OCI-LY3 (cell line): Measurements from ENCODE around the gene EFNA4.

Source experiments
- H2AFZ ChIP-seq: fragments of 200-600, 300-600 bp; shearing (Covaris generic); 2 replicates; pipeline ENCODE4 v1.6.0; 2014; ENCODE audit warnings: antibody characterized with exemption, low read depth, low read length
- H3K27ac ChIP-seq: fragments of 200-600, 300-600 bp; sonication (generic); 2 replicates; pipeline ENCODE4 v1.5.1; 2014; ENCODE audit warnings: mild to moderate bottlenecking, low read length, moderate library complexity, mixed read lengths
- H3K27me3 ChIP-seq: fragments of 200-600, 300-600 bp; sonication (generic); 2 replicates; pipeline ENCODE4 v1.6.1; 2014; ENCODE audit warnings: low read depth, low read length, mixed read lengths
- H3K36me3 ChIP-seq: fragments of 200-600, 300-600 bp; sonication (generic); replicated peaks from 2 replicates; pipeline ENCODE3; 2014; ENCODE audit warnings: low read depth, low read length, mixed read lengths
- H3K4me1 ChIP-seq: fragments of 300-600, 200-600 bp; sonication (generic); 2 replicates; pipeline ENCODE4 v1.6.1; 2014; ENCODE audit warnings: low read length, mixed read lengths
- H3K4me2 ChIP-seq: fragments of 200-600, 300-600 bp; sonication (generic); 2 replicates; pipeline ENCODE4 v1.6.1; 2014; ENCODE audit warnings: low read length, mixed read lengths
- H3K4me3 ChIP-seq: fragments of 300-600, 200-600 bp; sonication (generic); 2 replicates; pipeline ENCODE4 v1.5.1; 2014; ENCODE audit warnings: antibody characterized with exemption, mild to moderate bottlenecking, low read length, moderate library complexity
- H3K79me2 ChIP-seq: fragments of 300-600, 200-600 bp; shearing (Covaris generic); 2 replicates; pipeline ENCODE4 v1.6.1; 2014; ENCODE audit warnings: mild to moderate bottlenecking, low read length, mixed read lengths
- H3K9ac ChIP-seq: fragments of 300-600, 200-600 bp; shearing (Covaris generic); 2 replicates; pipeline ENCODE4 v1.6.0; 2014; ENCODE audit warnings: mild to moderate bottlenecking, low read length, moderate library complexity
- H3K9me3 ChIP-seq: fragments of 200-600, 300-600 bp; shearing (Covaris generic); 2 replicates; pipeline ENCODE4 v1.6.1; 2014; ENCODE audit warnings: low read length, mixed read lengths; ENCODE audit not compliant: insufficient read depth
- H4K20me1 ChIP-seq: fragments of 200-600, 300-600 bp; sonication (generic); 2 replicates; pipeline ENCODE4 v1.6.1; 2016; ENCODE audit warnings: low read length, mixed read lengths; ENCODE audit not compliant: insufficient read depth
- EZH2phosphoT487 ChIP-seq: fragments of 200-600 bp; shearing (Covaris generic); IDR thresholded peaks from 2 replicates; pipeline ENCODE4 v1.6.1; 2018; ENCODE audit warnings: antibody characterized with exemption, mixed run types, low read depth
- TF ChIP-seq, protein P1 (sequence below): fragments of 200-600, 300-600 bp; sonication (generic); IDR thresholded peaks from 2 replicates; pipeline ENCODE4 v1.5.1; 2014; ENCODE audit warnings: antibody characterized with exemption, low read length, low read depth

EFNA4 gene

DNA sequence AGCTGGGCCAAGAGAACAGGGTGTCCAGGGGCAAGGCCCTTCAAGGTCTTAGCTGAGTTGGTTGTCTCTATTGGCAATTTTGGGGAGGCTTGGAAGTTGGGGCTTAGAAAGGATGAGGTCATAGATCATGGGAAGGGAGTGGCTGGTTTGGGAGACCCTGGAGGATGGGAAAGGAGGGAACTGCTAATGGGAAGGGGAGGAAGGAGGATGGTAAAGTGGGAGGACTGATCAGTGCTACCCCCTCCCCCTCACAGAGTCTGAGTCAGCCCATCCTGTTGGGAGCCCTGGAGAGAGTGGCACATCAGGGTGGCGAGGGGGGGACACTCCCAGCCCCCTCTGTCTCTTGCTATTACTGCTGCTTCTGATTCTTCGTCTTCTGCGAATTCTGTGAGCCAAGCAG lies 5.1 kb downstream of the EFNA4 start:
- H2AFZ ChIP-seq, result no peak overlapping the region
- H3K4me1 ChIP-seq, result peaks cover 14% of the 10 kb centered on the region
- no peak overlapping the region for H3K9ac ChIP-seq
- peaks cover 10% of the 10 kb centered on the region; the same call in 1 of the 2 replicates for H4K20me1 ChIP-seq
- no peaks in the 10 kb centered on the region for H3K9me3 ChIP-seq
- no peak overlapping the region for H3K4me2 ChIP-seq
- no peak overlapping the region for H3K27ac ChIP-seq
- H3K36me3 ChIP-seq, result peaks cover 33% of the 10 kb centered on the region
- TF ChIP-seq, protein P1, sequence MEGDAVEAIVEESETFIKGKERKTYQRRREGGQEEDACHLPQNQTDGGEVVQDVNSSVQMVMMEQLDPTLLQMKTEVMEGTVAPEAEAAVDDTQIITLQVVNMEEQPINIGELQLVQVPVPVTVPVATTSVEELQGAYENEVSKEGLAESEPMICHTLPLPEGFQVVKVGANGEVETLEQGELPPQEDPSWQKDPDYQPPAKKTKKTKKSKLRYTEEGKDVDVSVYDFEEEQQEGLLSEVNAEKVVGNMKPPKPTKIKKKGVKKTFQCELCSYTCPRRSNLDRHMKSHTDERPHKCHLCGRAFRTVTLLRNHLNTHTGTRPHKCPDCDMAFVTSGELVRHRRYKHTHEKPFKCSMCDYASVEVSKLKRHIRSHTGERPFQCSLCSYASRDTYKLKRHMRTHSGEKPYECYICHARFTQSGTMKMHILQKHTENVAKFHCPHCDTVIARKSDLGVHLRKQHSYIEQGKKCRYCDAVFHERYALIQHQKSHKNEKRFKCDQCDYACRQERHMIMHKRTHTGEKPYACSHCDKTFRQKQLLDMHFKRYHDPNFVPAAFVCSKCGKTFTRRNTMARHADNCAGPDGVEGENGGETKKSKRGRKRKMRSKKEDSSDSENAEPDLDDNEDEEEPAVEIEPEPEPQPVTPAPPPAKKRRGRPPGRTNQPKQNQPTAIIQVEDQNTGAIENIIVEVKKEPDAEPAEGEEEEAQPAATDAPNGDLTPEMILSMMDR, result no peak
- H3K27me3 ChIP-seq, result no peaks in the 10 kb centered on the region
- H3K79me2 ChIP-seq, result peaks cover 13% of the 10 kb centered on the region
- no peak overlapping the region for H3K4me3 ChIP-seq

DNA sequence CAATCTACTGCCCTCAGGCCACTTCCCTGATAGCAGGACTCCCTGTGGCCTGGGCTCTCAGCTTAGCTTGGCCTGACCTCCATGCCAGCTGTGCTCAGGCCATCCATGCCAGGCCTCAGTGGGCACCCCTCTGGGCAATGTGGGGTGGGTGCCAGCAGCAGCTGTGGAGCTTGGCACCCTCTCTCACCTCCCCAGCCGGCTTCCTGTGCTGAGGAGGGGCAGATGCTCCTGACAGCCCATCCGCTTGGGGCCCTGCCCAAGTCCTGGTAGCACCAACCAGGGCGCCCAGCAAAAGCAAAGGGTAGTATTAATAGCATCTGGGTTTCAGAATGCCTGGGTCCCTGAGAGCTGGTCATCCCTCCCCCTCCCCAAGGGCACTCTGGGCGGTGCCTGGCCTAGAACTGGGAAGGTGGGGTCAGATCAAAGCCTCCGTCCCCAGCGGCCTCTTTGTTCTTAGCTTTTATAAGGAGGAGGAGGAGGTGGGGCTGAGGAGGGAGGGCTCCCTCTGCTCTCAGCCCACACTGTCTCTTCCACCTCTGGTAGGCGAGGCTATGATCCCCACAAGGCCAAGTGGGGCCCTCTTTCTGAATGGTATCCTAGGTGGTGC lies 6.1 kb downstream of the EFNA4 start:
- Histone ChIP-seq H3K36me3 (peaks cover 33% of the 10 kb centered on the region), H3K27me3 (no peaks in the 10 kb centered on the region), H3K9ac (no peak overlapping the region), H3K79me2 (peaks cover 6% of the 10 kb centered on the region), H4K20me1 (peaks cover 6% of the 10 kb centered on the region; the same call in 1 of the 2 replicates), H3K9me3 (no peaks in the 10 kb centered on the region), H3K4me3 (no peak overlapping the region), H2AFZ (no peak overlapping the region), H3K27ac (no peak overlapping the region), H3K4me1 (peaks cover 10% of the 10 kb centered on the region), H3K4me2 (no peak overlapping the region)
- no peak for TF ChIP-seq EZH2phosphoT487
- TF ChIP-seq, protein P1, result no peak

DNA sequence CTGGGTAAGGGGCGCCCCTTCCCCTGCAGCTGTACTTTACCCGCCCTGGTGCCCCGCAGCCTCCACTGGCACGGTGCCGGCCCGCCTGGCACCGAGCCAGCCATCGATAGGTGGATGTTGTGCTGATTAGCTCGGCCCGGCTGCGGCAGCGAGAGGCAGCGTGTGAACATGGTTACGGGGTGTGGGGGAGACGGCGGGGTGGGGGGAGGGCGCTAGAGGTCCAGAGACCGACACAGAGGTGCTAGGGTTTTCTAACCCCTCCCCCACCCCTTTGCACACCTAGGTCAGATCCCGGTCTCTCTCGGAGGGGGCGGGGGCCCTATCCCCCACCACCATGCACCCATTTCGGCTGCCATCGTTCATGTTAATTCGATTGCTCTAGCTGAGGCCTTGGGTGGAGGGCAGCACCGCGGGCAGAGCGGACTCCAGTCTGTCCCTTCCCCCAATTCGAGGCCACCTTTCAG lies 6.7 kb downstream of the EFNA4 start:
- Histone ChIP-seq H3K27ac (no peak overlapping the region), H3K4me3 (peak overlapping the region; percentile 65), H3K79me2 (peaks cover under 1% of the 10 kb centered on the region), H4K20me1 (peaks cover under 1% of the 10 kb centered on the region; the same call in 1 of the 2 replicates), H3K9ac (no peak overlapping the region), H3K27me3 (no peaks in the 10 kb centered on the region), H2AFZ (no peak overlapping the region), H3K36me3 (peaks cover 30% of the 10 kb centered on the region), H3K4me1 (peaks cover 6% of the 10 kb centered on the region), H3K9me3 (no peaks in the 10 kb centered on the region), H3K4me2 (peak overlapping the region; percentile 58)
- TF ChIP-seq EZH2phosphoT487, result no peak
- TF ChIP-seq, protein P1, result no peak

GRCh38 chr1:155070721-155071569 lies 7.4 kb downstream of the EFNA4 start:
- Histone ChIP-seq H3K4me1 (peaks cover 6% of the 10 kb centered on the region), H2AFZ (no peak overlapping the region), H3K36me3 (peaks cover 30% of the 10 kb centered on the region), H3K9ac (no peak overlapping the region), H4K20me1 (no peaks in the 10 kb centered on the region), H3K79me2 (no peaks in the 10 kb centered on the region), H3K9me3 (no peaks in the 10 kb centered on the region), H3K4me3 (peak overlapping the region; percentile 65), H3K27ac (no peak overlapping the region), H3K4me2 (peak overlapping the region; percentile 58), H3K27me3 (no peaks in the 10 kb centered on the region)
- no peak for TF ChIP-seq EZH2phosphoT487
- TF ChIP-seq, protein P1, result no peak
